Neuronal stem cell (in vitro differentiated cells): ENCODE measurements around the gene C11orf71.

Source experiments
- DNase-seq: peaks from one replicate; pipeline ENCODE4 v3.0.0-alpha.2; 2013; ENCODE audit warnings: low spot score
- H2AFZ ChIP-seq: one replicate; pipeline ENCODE4 v1.6.1; 2013; ENCODE audit warnings: mild to moderate bottlenecking, low read length, inconsistent platforms
- H2AK5ac ChIP-seq: 2 replicates; pipeline ENCODE4 v1.6.1; 2013; ENCODE audit warnings: low read depth, mild to moderate bottlenecking, inconsistent platforms, low read length, moderate library complexity, mixed read lengths
- H2BK120ac ChIP-seq: 2 replicates; pipeline ENCODE4 v1.6.1; 2013; ENCODE audit warnings: low read depth, mild to moderate bottlenecking, inconsistent platforms, low read length, moderate library complexity, mixed read lengths
- H2BK12ac ChIP-seq: one replicate; pipeline ENCODE4 v1.6.1; 2013; ENCODE audit warnings: low read length, inconsistent platforms
- H2BK15ac ChIP-seq: 2 replicates; pipeline ENCODE4 v1.6.1; 2013; ENCODE audit warnings: mild to moderate bottlenecking, low read length, inconsistent platforms, mixed read lengths
- H2BK5ac ChIP-seq: one replicate; pipeline ENCODE4 v1.6.1; 2013; ENCODE audit warnings: inconsistent platforms, mild to moderate bottlenecking, low read length, moderate library complexity
- H3K14ac ChIP-seq: one replicate; pipeline ENCODE4 v1.6.1; 2013; ENCODE audit warnings: low read length, inconsistent platforms
- H3K18ac ChIP-seq: 2 replicates; pipeline ENCODE4 v1.6.1; 2013; ENCODE audit warnings: low read length, inconsistent platforms
- H3K23ac ChIP-seq: 2 replicates; pipeline ENCODE4 v1.6.1; 2013; ENCODE audit warnings: low read depth, mild to moderate bottlenecking, mixed read lengths, low read length, inconsistent platforms; ENCODE audit not compliant: poor library complexity
- H3K27ac ChIP-seq: replicated peaks from 3 replicates; pipeline ENCODE4 v1.5.1; 2013; ENCODE audit warnings: low read length, inconsistent platforms
- H3K27me3 ChIP-seq, 3 experiments: 2 replicates each; pipeline ENCODE4 v1.6.1; 2013; ENCODE audit warnings: low read length in 3 of 3, mild to moderate bottlenecking in 2 of 3, inconsistent platforms in 1 of 3, low read depth in 1 of 3, mixed read lengths in 1 of 3, moderate library complexity in 1 of 3; ENCODE audit not compliant: control insufficient read depth in 3 of 3, insufficient read depth in 3 of 3
- H3K36me3 ChIP-seq, 2 donors: replicated peaks in 1 of 2; 2 replicates each; pipeline ENCODE4 v1.6.1; 2013; ENCODE audit warnings: low read length in 2 of 2; ENCODE audit not compliant: control insufficient read depth in 2 of 2, insufficient read depth in 2 of 2
- H3K4ac ChIP-seq: 2 replicates; pipeline ENCODE4 v1.6.1; 2013; ENCODE audit warnings: inconsistent platforms, mild to moderate bottlenecking, low read length, moderate library complexity
- H3K4me1 ChIP-seq, 2 donors: 1 replicate in 1 of 2; 2 replicates in 1 of 2; pipeline ENCODE4 v1.6.1; 2013; ENCODE audit warnings: low read length in 2 of 2, low read depth in 1 of 2; ENCODE audit not compliant: control insufficient read depth in 2 of 2, insufficient read depth in 1 of 2
- H3K4me2 ChIP-seq: one replicate; pipeline ENCODE4 v1.6.1; 2013; ENCODE audit warnings: mild to moderate bottlenecking, low read length, inconsistent platforms; ENCODE audit not compliant: insufficient read depth, poor library complexity, severe bottlenecking
- H3K4me3 ChIP-seq, 2 donors: 2 replicates each; pipeline ENCODE4 v1.5.1; 2013; ENCODE audit warnings: low read length in 2 of 2, mild to moderate bottlenecking in 2 of 2, inconsistent platforms in 1 of 2, moderate library complexity in 1 of 2
- H3K79me1 ChIP-seq: one replicate; pipeline ENCODE4 v1.6.1; 2013; ENCODE audit warnings: low read depth, mild to moderate bottlenecking, inconsistent platforms, low read length, moderate library complexity
- H3K9ac ChIP-seq: one replicate; pipeline ENCODE4 v1.6.1; 2013; ENCODE audit warnings: mild to moderate bottlenecking, low read depth, low read length, inconsistent platforms; ENCODE audit not compliant: poor library complexity
- H3K9me3 ChIP-seq, 2 donors: replicated peaks in 1 of 2; 2 replicates each; pipeline versions ENCODE3 to v1.6.1; 2013; ENCODE audit warnings: low read length in 2 of 2, mild to moderate bottlenecking in 2 of 2, inconsistent platforms in 1 of 2, low read depth in 1 of 2, mixed read lengths in 1 of 2, moderate library complexity in 1 of 2; ENCODE audit not compliant: control insufficient read depth in 2 of 2, insufficient read depth in 1 of 2
- H4K8ac ChIP-seq: one replicate; pipeline ENCODE4 v1.6.1; 2013; ENCODE audit warnings: low read depth, mild to moderate bottlenecking, inconsistent platforms, low read length, moderate library complexity
- H4K91ac ChIP-seq: one replicate; pipeline ENCODE4 v1.6.1; 2013; ENCODE audit warnings: low read length, low read depth, mild to moderate bottlenecking, inconsistent platforms; ENCODE audit not compliant: poor library complexity
- WGBS, 2 donors: extraction: QIAGEN DNeasy Blood & Tissue Kit; methylation state at CpG; one replicate each; pipeline ENCODE4 v1.1.7; 2013; ENCODE audit warnings: missing lambda C conversion rate in 2 of 2, mixed read lengths in 1 of 2; ENCODE audit not compliant: insufficient read length in 2 of 2, insufficient replicate concordance in 1 of 2; ENCODE audit errors: extremely low coverage in 2 of 2; 5-methylcytosine and 5-hydroxymethylcytosine counted together

C11orf71 gene

DNA sequence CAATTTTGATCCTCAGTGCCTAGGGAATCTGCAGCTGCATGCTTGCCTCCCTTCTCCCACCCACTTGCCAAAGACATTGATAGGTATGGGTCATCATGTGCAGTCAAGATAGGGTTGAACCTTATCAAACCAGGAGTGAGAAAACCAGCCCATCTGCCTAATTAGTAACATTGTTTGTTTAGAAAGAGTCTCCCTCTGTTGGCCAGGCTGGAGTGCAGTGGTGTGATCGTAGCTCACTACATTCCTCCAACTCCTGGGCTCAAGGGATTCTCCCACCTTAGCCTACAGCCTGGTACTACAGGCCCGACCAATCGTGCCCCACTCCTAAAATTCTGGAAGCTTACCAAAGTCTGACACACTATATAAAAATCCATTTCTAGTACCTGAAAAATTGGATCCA lies 4.6 kb downstream of the C11orf71 start:
- H2AK5ac ChIP-seq, result no peak overlapping the region
- no peak overlapping the region for H2BK15ac ChIP-seq
- no peaks in the 10 kb centered on the region for H3K9me3 ChIP-seq
- H3K27ac ChIP-seq, result no peak overlapping the region
- H2BK120ac ChIP-seq, result no peak overlapping the region
- H3K4ac ChIP-seq, result no peak overlapping the region
- H3K4me2 ChIP-seq, result no peak overlapping the region
- H3K79me1 ChIP-seq, result no peaks in the 10 kb centered on the region
- no peak overlapping the region for H3K4me3 ChIP-seq
- no peak overlapping the region for H3K14ac ChIP-seq
- H4K8ac ChIP-seq, result no peak overlapping the region
- no peak overlapping the region for H3K9ac ChIP-seq
- H3K23ac ChIP-seq, result no peak overlapping the region
- no peak overlapping the region for H2AFZ ChIP-seq
- H2BK5ac ChIP-seq, result no peak overlapping the region
- no peak overlapping the region for H4K91ac ChIP-seq
- no peak overlapping the region for H2BK12ac ChIP-seq
- DNase-seq, result no peak
- no CpG with 5 or more reads among the region's 3 CpGs for WGBS, 2 donors
- H3K18ac ChIP-seq, result no peak overlapping the region
- no peaks in the 10 kb centered on the region for H3K36me3 ChIP-seq
- H3K27me3 ChIP-seq, result peaks cover 0 to 3% (median 0%) of the 10 kb centered on the region in 3 experiments
- peaks cover 2 to 4% of the 10 kb centered on the region in 2 donors for H3K4me1 ChIP-seq

DNA sequence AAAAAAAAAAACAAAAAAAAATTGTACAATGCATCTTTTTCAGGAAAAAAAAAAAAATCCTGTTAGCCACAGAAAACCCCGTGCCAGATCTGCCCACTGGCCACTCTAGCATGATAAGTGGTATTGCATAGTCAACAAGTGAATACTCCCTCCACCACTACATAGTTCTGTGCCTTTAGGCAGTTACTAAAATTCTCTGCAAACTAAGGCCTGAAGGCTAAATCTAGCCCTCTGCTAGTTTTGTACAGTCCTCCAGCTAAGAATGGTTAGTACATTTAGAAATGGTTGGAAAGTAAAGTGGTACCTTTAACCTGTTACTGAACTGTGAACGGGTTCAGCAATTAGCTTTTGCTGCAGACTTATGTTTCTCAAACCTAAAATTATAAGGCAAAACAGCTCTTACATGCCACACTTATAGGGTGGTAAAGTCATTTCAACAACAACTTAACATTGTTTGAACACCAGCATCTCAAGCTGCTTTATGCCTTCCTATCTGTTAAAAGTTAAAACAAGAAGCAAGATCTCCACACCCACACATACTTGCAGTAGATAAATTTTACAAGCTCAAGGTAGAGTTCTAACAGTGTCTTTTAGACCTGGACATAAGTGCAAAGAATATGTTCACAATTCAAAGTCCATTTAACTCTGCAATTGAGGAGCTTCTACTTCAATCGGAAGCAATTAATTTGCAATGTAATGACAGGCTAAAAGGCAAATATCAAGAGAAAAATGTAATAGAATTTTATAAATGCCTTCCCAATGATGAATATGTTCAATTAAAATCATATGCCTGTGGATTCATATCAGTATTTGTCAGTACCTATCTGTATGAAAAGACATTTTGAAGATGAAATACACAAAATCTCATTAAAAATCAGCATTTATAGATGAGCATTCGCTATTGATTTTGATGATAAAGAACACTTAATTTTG lies 7.3 kb downstream of the C11orf71 start:
- H3K18ac ChIP-seq, result no peak overlapping the region
- H3K14ac ChIP-seq, result no peak overlapping the region
- no peak overlapping the region for H2BK12ac ChIP-seq
- no peak overlapping the region for H4K8ac ChIP-seq
- H2BK15ac ChIP-seq, result no peak overlapping the region
- H3K36me3 ChIP-seq, result no peaks in the 10 kb centered on the region
- no peak overlapping the region for H4K91ac ChIP-seq
- no peak overlapping the region for H2AFZ ChIP-seq
- H3K9ac ChIP-seq, result no peak overlapping the region
- H3K9me3 ChIP-seq, result no peaks in the 10 kb centered on the region
- no peaks in the 10 kb centered on the region for H3K79me1 ChIP-seq
- no peak overlapping the region for H2AK5ac ChIP-seq
- WGBS, 2 donors, result no CpG with 5 or more reads among the region's 4 CpGs
- no peak overlapping the region for H2BK5ac ChIP-seq
- no peak overlapping the region for H3K27ac ChIP-seq
- no peak overlapping the region for H3K4me3 ChIP-seq
- peaks cover 0 to 2% of the 10 kb centered on the region in 2 donors for H3K4me1 ChIP-seq
- no peak overlapping the region for H3K4me2 ChIP-seq
- no peak overlapping the region for H3K4ac ChIP-seq
- H2BK120ac ChIP-seq, result no peak overlapping the region
- peaks cover 0 to 3% (median 0%) of the 10 kb centered on the region in 3 experiments for H3K27me3 ChIP-seq
- no peak for DNase-seq
- H3K23ac ChIP-seq, result no peak overlapping the region

DNA sequence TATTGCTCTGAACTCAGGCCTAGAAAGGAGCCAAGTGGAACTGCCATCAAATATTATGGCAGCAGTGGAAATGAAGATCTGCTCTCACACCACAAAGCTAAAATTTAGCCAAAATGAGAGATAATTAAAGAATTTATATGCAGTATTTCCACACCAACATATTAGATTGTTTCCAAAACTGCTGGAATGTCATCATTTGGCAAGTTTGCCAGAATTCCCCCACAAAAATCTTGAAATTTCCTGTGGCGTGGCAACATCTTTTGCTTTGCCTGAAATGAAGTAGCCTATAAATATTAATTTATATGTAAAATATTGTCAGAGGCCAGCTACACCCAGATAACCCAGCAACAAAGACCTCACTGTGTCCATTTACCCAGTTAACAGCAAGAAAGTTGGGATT lies 13.8 kb downstream of the C11orf71 start:
- no peak overlapping the region for H3K4me3 ChIP-seq
- H2AK5ac ChIP-seq, result no peak overlapping the region
- H3K9ac ChIP-seq, result no peak overlapping the region
- H3K27me3 ChIP-seq, result peaks cover 0 to 8% (median 0%) of the 10 kb centered on the region in 3 experiments
- no peak overlapping the region for H4K91ac ChIP-seq
- no peak overlapping the region for H2BK120ac ChIP-seq
- H4K8ac ChIP-seq, result no peak overlapping the region
- H2BK5ac ChIP-seq, result no peak overlapping the region
- no peak overlapping the region for H3K27ac ChIP-seq
- H2BK15ac ChIP-seq, result no peak overlapping the region
- no peak overlapping the region for H3K23ac ChIP-seq
- no peak overlapping the region for H3K14ac ChIP-seq
- no peaks in the 10 kb centered on the region for H3K79me1 ChIP-seq
- WGBS, 2 donors, result no CpG with 5 or more reads among the region's 1 CpG
- H3K4me1 ChIP-seq, result no peaks in the 10 kb centered on the region
- H3K18ac ChIP-seq, result no peak overlapping the region
- H2AFZ ChIP-seq, result no peak overlapping the region
- no peak overlapping the region for H3K4ac ChIP-seq
- no peak overlapping the region for H3K4me2 ChIP-seq
- no peak for DNase-seq
- H3K36me3 ChIP-seq, result no peaks in the 10 kb centered on the region
- no peaks in the 10 kb centered on the region for H3K9me3 ChIP-seq
- H2BK12ac ChIP-seq, result no peak overlapping the region

DNA sequence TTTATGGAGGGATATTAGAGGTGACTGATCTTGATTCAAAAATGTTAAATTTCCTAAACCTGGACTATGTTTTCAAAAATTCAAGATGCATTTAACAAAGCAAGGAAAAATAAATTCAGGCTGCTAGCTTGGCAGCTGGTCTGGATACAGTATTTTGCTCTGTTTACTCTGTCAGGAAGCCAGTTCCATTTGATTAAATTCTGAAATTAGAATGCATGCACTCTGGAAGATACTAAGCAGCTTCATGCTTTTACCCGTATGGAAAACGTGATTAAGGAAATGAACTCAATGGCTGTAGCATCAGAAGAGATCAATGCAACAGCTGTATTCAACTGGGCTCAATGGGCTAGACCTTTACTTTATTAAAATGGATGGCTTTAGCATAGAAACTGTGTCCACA lies 14.2 kb downstream of the C11orf71 start:
- no peak overlapping the region for H2BK120ac ChIP-seq
- peaks cover 0 to 8% (median 0%) of the 10 kb centered on the region in 3 experiments for H3K27me3 ChIP-seq
- no peak overlapping the region for H3K14ac ChIP-seq
- no peak overlapping the region for H3K27ac ChIP-seq
- H3K4me3 ChIP-seq, result no peak overlapping the region
- H3K36me3 ChIP-seq, result no peaks in the 10 kb centered on the region
- H3K9me3 ChIP-seq, result no peaks in the 10 kb centered on the region
- H2BK15ac ChIP-seq, result no peak overlapping the region
- H3K9ac ChIP-seq, result no peak overlapping the region
- H3K23ac ChIP-seq, result no peak overlapping the region
- H3K4me1 ChIP-seq, result no peaks in the 10 kb centered on the region
- DNase-seq, result no peak
- H4K8ac ChIP-seq, result no peak overlapping the region
- H3K18ac ChIP-seq, result no peak overlapping the region
- H2BK5ac ChIP-seq, result no peak overlapping the region
- H3K4ac ChIP-seq, result no peak overlapping the region
- no peak overlapping the region for H2BK12ac ChIP-seq
- H3K79me1 ChIP-seq, result no peaks in the 10 kb centered on the region
- no CpG with 5 or more reads among the region's 2 CpGs for WGBS, 2 donors
- H3K4me2 ChIP-seq, result no peak overlapping the region
- no peak overlapping the region for H4K91ac ChIP-seq
- no peak overlapping the region for H2AFZ ChIP-seq
- H2AK5ac ChIP-seq, result no peak overlapping the region
